ENCODE data around the gene ARHGEF16.

The ARHGEF16 gene

GRCh38 chr1:3435666-3436065 lies 18.8 kb upstream of the ARHGEF16 start:
- Histone ChIP-seq H3K9ac (ENCODE audit: low read length in 5 of 5) (no peak overlapping the region), H3K9me3 (ENCODE audit: control insufficient read depth in 5 of 5, low read length in 5 of 5) (no peaks in the 10 kb centered on the region), H3K36me3 (ENCODE audit: control insufficient read depth in 5 of 5, insufficient read depth in 5 of 5, low read length in 5 of 5) (no peaks in the 10 kb centered on the region), H3K4me1 (ENCODE audit: control insufficient read depth in 5 of 5, insufficient read depth in 5 of 5, low read length in 5 of 5) (peaks cover 0 to 13% (median 6%) of the 10 kb centered on the region in 5 donors), H3K27ac (ENCODE audit: low read depth, low read length) (no peak overlapping the region), H3K4me3 (ENCODE audit: low read depth in 1 of 5, low read length in 5 of 5) (no peak overlapping the region), H3K27me3 (ENCODE audit: control insufficient read depth in 5 of 5, insufficient read depth in 4 of 5, low read length in 5 of 5) (peaks cover 6 to 45% (median 27%) of the 10 kb centered on the region in 5 donors)

GRCh38 chr1:3436451-3436850 lies 18.0 kb upstream of the ARHGEF16 start:
- Histone ChIP-seq H3K4me3 (ENCODE audit: low read depth in 1 of 5, low read length in 5 of 5) (no peak overlapping the region), H3K27ac (ENCODE audit: low read depth, low read length) (no peak overlapping the region), H3K4me1 (ENCODE audit: control insufficient read depth in 5 of 5, insufficient read depth in 5 of 5, low read length in 5 of 5) (peaks cover 0 to 13% (median 6%) of the 10 kb centered on the region in 5 donors), H3K9ac (ENCODE audit: low read length in 5 of 5) (no peak overlapping the region), H3K36me3 (ENCODE audit: control insufficient read depth in 5 of 5, insufficient read depth in 5 of 5, low read length in 5 of 5) (no peaks in the 10 kb centered on the region), H3K27me3 (ENCODE audit: control insufficient read depth in 5 of 5, insufficient read depth in 4 of 5, low read length in 5 of 5) (peaks cover 6 to 52% (median 32%) of the 10 kb centered on the region in 5 donors), H3K9me3 (ENCODE audit: control insufficient read depth in 5 of 5, low read length in 5 of 5) (no peaks in the 10 kb centered on the region)

- Histone ChIP-seq H3K36me3 (ENCODE audit: control insufficient read depth in 5 of 5, insufficient read depth in 5 of 5, low read length in 5 of 5) (no peaks in the 10 kb centered on the region), H3K9ac (ENCODE audit: low read length in 5 of 5) (no peak overlapping the region), H3K9me3 (ENCODE audit: control insufficient read depth in 5 of 5, low read length in 5 of 5) (no peaks in the 10 kb centered on the region), H3K4me1 (ENCODE audit: control insufficient read depth in 5 of 5, insufficient read depth in 5 of 5, low read length in 5 of 5) (peaks cover 0 to 9% (median 6%) of the 10 kb centered on the region in 5 donors), H3K27ac (ENCODE audit: low read depth, low read length) (no peak overlapping the region), H3K4me3 (ENCODE audit: low read depth in 1 of 5, low read length in 5 of 5) (no peak overlapping the region), H3K27me3 (ENCODE audit: control insufficient read depth in 5 of 5, insufficient read depth in 4 of 5, low read length in 5 of 5) (peaks cover 4 to 52% (median 29%) of the 10 kb centered on the region in 5 donors)
Observed at GRCh38 chr1:3436901-3437300, 17.6 kb upstream of the ARHGEF16 start.

GRCh38 chr1:3438661-3439180 lies 15.7 kb upstream of the ARHGEF16 start:
- H3K27me3 ChIP-seq (ENCODE audit: control insufficient read depth in 5 of 5, insufficient read depth in 4 of 5, low read length in 5 of 5) = peaks cover 9 to 55% (median 34%) of the 10 kb centered on the region in 5 donors

GRCh38 chr1:3439346-3440299 lies 14.8 kb upstream of the ARHGEF16 start:
- no peak overlapping the region for H3K4me3 ChIP-seq (ENCODE audit: low read depth in 1 of 5, low read length in 5 of 5)
- H3K9ac ChIP-seq (ENCODE audit: low read length in 5 of 5) = no peak overlapping the region
- no peaks in the 10 kb centered on the region for H3K9me3 ChIP-seq (ENCODE audit: control insufficient read depth in 5 of 5, low read length in 5 of 5)
- H3K36me3 ChIP-seq (ENCODE audit: control insufficient read depth in 5 of 5, insufficient read depth in 5 of 5, low read length in 5 of 5) = no peaks in the 10 kb centered on the region
- peaks cover 9 to 54% (median 37%) of the 10 kb centered on the region in 5 donors for H3K27me3 ChIP-seq (ENCODE audit: control insufficient read depth in 5 of 5, insufficient read depth in 4 of 5, low read length in 5 of 5)
- no peak overlapping the region for H3K27ac ChIP-seq (ENCODE audit: low read depth, low read length)
- no peaks in the 10 kb centered on the region for H3K4me1 ChIP-seq (ENCODE audit: control insufficient read depth in 5 of 5, insufficient read depth in 5 of 5, low read length in 5 of 5)

More at GRCh38 chr1:3438661-3439180, 15.7 kb upstream of the ARHGEF16 start:
- Histone ChIP-seq H3K36me3 (ENCODE audit: control insufficient read depth in 5 of 5, insufficient read depth in 5 of 5, low read length in 5 of 5) (no peaks in the 10 kb centered on the region), H3K27ac (ENCODE audit: low read depth, low read length) (no peak overlapping the region), H3K4me1 (ENCODE audit: control insufficient read depth in 5 of 5, insufficient read depth in 5 of 5, low read length in 5 of 5) (no peaks in the 10 kb centered on the region), H3K9me3 (ENCODE audit: control insufficient read depth in 5 of 5, low read length in 5 of 5) (no peaks in the 10 kb centered on the region), H3K9ac (ENCODE audit: low read length in 5 of 5) (no peak overlapping the region), H3K4me3 (ENCODE audit: low read depth in 1 of 5, low read length in 5 of 5) (no peak overlapping the region)

GRCh38 chr1:3440300-3440681 lies 14.2 kb upstream of the ARHGEF16 start:
- Histone ChIP-seq H3K4me3 (ENCODE audit: low read depth in 1 of 5, low read length in 5 of 5) (no peak overlapping the region), H3K9ac (ENCODE audit: low read length in 5 of 5) (no peak overlapping the region), H3K9me3 (ENCODE audit: control insufficient read depth in 5 of 5, low read length in 5 of 5) (peaks cover 0 to 1% (median 0%) of the 10 kb centered on the region in 5 donors), H3K4me1 (ENCODE audit: control insufficient read depth in 5 of 5, insufficient read depth in 5 of 5, low read length in 5 of 5) (no peaks in the 10 kb centered on the region), H3K27ac (ENCODE audit: low read depth, low read length) (no peak overlapping the region), H3K36me3 (ENCODE audit: control insufficient read depth in 5 of 5, insufficient read depth in 5 of 5, low read length in 5 of 5) (no peaks in the 10 kb centered on the region), H3K27me3 (ENCODE audit: control insufficient read depth in 5 of 5, insufficient read depth in 4 of 5, low read length in 5 of 5) (peaks cover 9 to 58% (median 42%) of the 10 kb centered on the region in 5 donors)

GRCh38 chr1:3440711-3441409 lies 13.6 kb upstream of the ARHGEF16 start:
- Histone ChIP-seq H3K4me3 (ENCODE audit: low read depth in 1 of 5, low read length in 5 of 5) (no peak overlapping the region), H3K9ac (ENCODE audit: low read length in 5 of 5) (no peak overlapping the region), H3K27me3 (ENCODE audit: control insufficient read depth in 5 of 5, insufficient read depth in 4 of 5, low read length in 5 of 5) (peaks cover 9 to 58% (median 43%) of the 10 kb centered on the region in 5 donors), H3K27ac (ENCODE audit: low read depth, low read length) (no peak overlapping the region), H3K9me3 (ENCODE audit: control insufficient read depth in 5 of 5, low read length in 5 of 5) (peaks cover 0 to 3% (median 0%) of the 10 kb centered on the region in 5 donors), H3K4me1 (ENCODE audit: control insufficient read depth in 5 of 5, insufficient read depth in 5 of 5, low read length in 5 of 5) (no peaks in the 10 kb centered on the region), H3K36me3 (ENCODE audit: control insufficient read depth in 5 of 5, insufficient read depth in 5 of 5, low read length in 5 of 5) (no peaks in the 10 kb centered on the region)

GRCh38 chr1:3441410-3441847 lies 13.0 kb upstream of the ARHGEF16 start:
- peaks cover 9 to 54% (median 40%) of the 10 kb centered on the region in 5 donors for H3K27me3 ChIP-seq (ENCODE audit: control insufficient read depth in 5 of 5, insufficient read depth in 4 of 5, low read length in 5 of 5)
- no peak overlapping the region for H3K9ac ChIP-seq (ENCODE audit: low read length in 5 of 5)
- no peaks in the 10 kb centered on the region for H3K4me1 ChIP-seq (ENCODE audit: control insufficient read depth in 5 of 5, insufficient read depth in 5 of 5, low read length in 5 of 5)
- no peaks in the 10 kb centered on the region for H3K36me3 ChIP-seq (ENCODE audit: control insufficient read depth in 5 of 5, insufficient read depth in 5 of 5, low read length in 5 of 5)
- peaks cover 0 to 3% (median 0%) of the 10 kb centered on the region in 5 donors for H3K9me3 ChIP-seq (ENCODE audit: control insufficient read depth in 5 of 5, low read length in 5 of 5)
- H3K4me3 ChIP-seq (ENCODE audit: low read depth in 1 of 5, low read length in 5 of 5) = no peak overlapping the region
- H3K27ac ChIP-seq (ENCODE audit: low read depth, low read length) = no peak overlapping the region

- Histone ChIP-seq H3K27ac (ENCODE audit: low read depth, low read length) (no peak overlapping the region), H3K9ac (ENCODE audit: low read length in 5 of 5) (no peak overlapping the region), H3K4me3 (ENCODE audit: low read depth in 1 of 5, low read length in 5 of 5) (no peak overlapping the region), H3K27me3 (ENCODE audit: control insufficient read depth in 5 of 5, insufficient read depth in 4 of 5, low read length in 5 of 5) (peaks cover 9 to 50% (median 39%) of the 10 kb centered on the region in 5 donors), H3K36me3 (ENCODE audit: control insufficient read depth in 5 of 5, insufficient read depth in 5 of 5, low read length in 5 of 5) (no peaks in the 10 kb centered on the region), H3K9me3 (ENCODE audit: control insufficient read depth in 5 of 5, low read length in 5 of 5) (peaks cover 0 to 3% (median 0%) of the 10 kb centered on the region in 5 donors), H3K4me1 (ENCODE audit: control insufficient read depth in 5 of 5, insufficient read depth in 5 of 5, low read length in 5 of 5) (no peaks in the 10 kb centered on the region)
Observed at GRCh38 chr1:3441880-3442279, 12.6 kb upstream of the ARHGEF16 start.

All from subcutaneous abdominal adipose tissue (tissue), 5 donors.